ENCODE measurements around the gene MOCOS. TPM values are rescaled to one million over a fixed set of nuclear protein-coding genes. Genes with fewer than 3 reads are reported as not detected.

The MOCOS gene
- total RNA-seq, 1 experiment from 2014 or later: 5.5 TPM

- Mint-ChIP-seq H3K4me3 (ENCODE audit: unreplicated experiment) (no peak overlapping the region), H3K36me3 (ENCODE audit: insufficient read depth, unreplicated experiment) (no peaks in the 10 kb centered on the region), H3K27ac (ENCODE audit: unreplicated experiment) (no peak overlapping the region), H3K27me3 (ENCODE audit: insufficient read depth, unreplicated experiment) (peaks cover 13% of the 10 kb centered on the region), H3K9me3 (ENCODE audit: unreplicated experiment) (no peaks in the 10 kb centered on the region), H3K4me1 (ENCODE audit: low read depth, unreplicated experiment) (no peaks in the 10 kb centered on the region)
- TF ChIP-seq CTCF (IDR thresholded peaks at IDR 0.05; ENCODE audit: insufficient read depth in 1 of 2, low read depth in 1 of 2, low read length in 1 of 2, severe bottlenecking in 1 of 2, unreplicated experiment in 1 of 2): no peak
- ChIA-PET CTCF (no interaction called here), POLR2A (no interaction called here)
- H3K36me3 ChIP-seq (ENCODE audit: control insufficient read depth, insufficient read depth, low read length): no peaks in the 10 kb centered on the region
- no TSS peak for BruUV-seq (replicated peaks)
- H3K4me3 ChIP-seq (ENCODE audit: low read depth, low read length): no peak overlapping the region
- intact Hi-C loops (cut with micrococcal nuclease; ENCODE audit: unreplicated experiment): no loop called here
- DNase-seq: no peak
- H3K9me3 ChIP-seq: no peaks in the 10 kb centered on the region
- no peaks in the 10 kb centered on the region for H3K27me3 ChIP-seq (replicated peaks; ENCODE audit: control insufficient read depth, insufficient read depth, low read length)
- H3K4me1 ChIP-seq: no peaks in the 10 kb centered on the region
Measured at GRCh38 chr18:36307513-36307912, 120.2 kb downstream of the MOCOS start.

GRCh38 chr18:36308711-36309435, 121.6 kb downstream of the MOCOS start:
- no peak for DNase-seq
- Mint-ChIP-seq H3K4me1 (ENCODE audit: low read depth, unreplicated experiment) (no peaks in the 10 kb centered on the region), H3K4me3 (ENCODE audit: unreplicated experiment) (no peak overlapping the region), H3K27me3 (ENCODE audit: insufficient read depth, unreplicated experiment) (peaks cover 8% of the 10 kb centered on the region), H3K9me3 (ENCODE audit: unreplicated experiment) (no peaks in the 10 kb centered on the region), H3K27ac (ENCODE audit: unreplicated experiment) (no peak overlapping the region), H3K36me3 (ENCODE audit: insufficient read depth, unreplicated experiment) (no peaks in the 10 kb centered on the region)
- CTCF ChIA-PET: no interaction called here
- H3K36me3 ChIP-seq (ENCODE audit: control insufficient read depth, insufficient read depth, low read length): no peaks in the 10 kb centered on the region
- H3K27me3 ChIP-seq (replicated peaks; ENCODE audit: control insufficient read depth, insufficient read depth, low read length): no peaks in the 10 kb centered on the region
- no peaks in the 10 kb centered on the region for H3K4me1 ChIP-seq
- intact Hi-C loops (cut with micrococcal nuclease; ENCODE audit: unreplicated experiment): no loop called here
- BruUV-seq (replicated peaks): no TSS peak
- H3K4me3 ChIP-seq (ENCODE audit: low read depth, low read length): no peak overlapping the region
- H3K9me3 ChIP-seq: no peaks in the 10 kb centered on the region
- POLR2A ChIA-PET: no interaction called here
- TF ChIP-seq CTCF (IDR thresholded peaks at IDR 0.05; ENCODE audit: insufficient read depth in 1 of 2, low read depth in 1 of 2, low read length in 1 of 2, severe bottlenecking in 1 of 2, unreplicated experiment in 1 of 2): no peak

- intact Hi-C loops (cut with micrococcal nuclease; ENCODE audit: unreplicated experiment): no loop called here
- TF ChIP-seq CTCF (IDR thresholded peaks at IDR 0.05; ENCODE audit: insufficient read depth in 1 of 2, low read depth in 1 of 2, low read length in 1 of 2, severe bottlenecking in 1 of 2, unreplicated experiment in 1 of 2): no peak
- no peak for DNase-seq
- H3K4me3 ChIP-seq (ENCODE audit: low read depth, low read length): no peak overlapping the region
- Mint-ChIP-seq H3K4me3 (ENCODE audit: unreplicated experiment) (no peak overlapping the region), H3K36me3 (ENCODE audit: insufficient read depth, unreplicated experiment) (no peaks in the 10 kb centered on the region), H3K9me3 (ENCODE audit: unreplicated experiment) (no peaks in the 10 kb centered on the region), H3K27me3 (ENCODE audit: insufficient read depth, unreplicated experiment) (peaks cover 8% of the 10 kb centered on the region), H3K4me1 (ENCODE audit: low read depth, unreplicated experiment) (no peaks in the 10 kb centered on the region), H3K27ac (ENCODE audit: unreplicated experiment) (no peak overlapping the region)
- CTCF ChIA-PET: no interaction called here
- no TSS peak for BruUV-seq (replicated peaks)
- POLR2A ChIA-PET: no interaction called here
- H3K9me3 ChIP-seq: no peaks in the 10 kb centered on the region
- no peaks in the 10 kb centered on the region for H3K4me1 ChIP-seq
- no peaks in the 10 kb centered on the region for H3K36me3 ChIP-seq (ENCODE audit: control insufficient read depth, insufficient read depth, low read length)
- no peaks in the 10 kb centered on the region for H3K27me3 ChIP-seq (replicated peaks; ENCODE audit: control insufficient read depth, insufficient read depth, low read length)
Measured at GRCh38 chr18:36309436-36310391, 122.4 kb downstream of the MOCOS start.
